HG03442 (cell line): ENCODE data around the gene OR2L2.
"Not testable (repeated sequence)": the region's sequence is repeated elsewhere in the genome, so short reads cannot be mapped to it uniquely, and the experiment has no call there.

Experiments
- ATAC-seq: cut with Tn5 transposase; IDR thresholded peaks from one replicate; pipeline ENCODE4 v1.9.1; 2021; ENCODE audit warnings: mild to moderate bottlenecking, moderate library complexity; ENCODE audit not compliant: unreplicated experiment

The OR2L2 gene, protein sequence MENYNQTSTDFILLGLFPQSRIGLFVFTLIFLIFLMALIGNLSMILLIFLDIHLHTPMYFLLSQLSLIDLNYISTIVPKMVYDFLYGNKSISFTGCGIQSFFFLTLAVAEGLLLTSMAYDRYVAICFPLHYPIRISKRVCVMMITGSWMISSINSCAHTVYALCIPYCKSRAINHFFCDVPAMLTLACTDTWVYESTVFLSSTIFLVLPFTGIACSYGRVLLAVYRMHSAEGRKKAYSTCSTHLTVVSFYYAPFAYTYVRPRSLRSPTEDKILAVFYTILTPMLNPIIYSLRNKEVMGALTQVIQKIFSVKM

DNA sequence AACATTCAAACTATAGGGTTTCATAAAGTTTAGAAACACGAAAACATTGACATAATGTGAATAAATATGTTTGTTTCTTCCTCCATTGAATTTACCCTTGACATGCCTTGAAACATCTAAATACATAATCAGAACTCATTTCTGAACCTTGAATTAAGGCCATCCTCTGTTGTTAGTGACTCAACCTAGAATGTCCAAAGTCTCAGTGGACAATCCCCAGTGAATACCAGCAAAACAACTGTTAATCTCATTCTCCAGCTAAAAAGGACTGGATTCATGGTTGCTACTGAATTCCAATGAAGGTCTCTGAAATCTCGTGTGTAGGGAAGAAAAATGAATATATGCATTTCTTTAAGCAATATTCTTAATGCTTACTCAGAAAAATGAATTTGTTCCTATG, at the start of gene OR2L2:
OR2L2 (plus strand) TSS at position 301 of the 400 bp plus-strand sequence. CDS start 8,198 bp downstream, outside the sequence.
- ATAC-seq: no peak

DNA sequence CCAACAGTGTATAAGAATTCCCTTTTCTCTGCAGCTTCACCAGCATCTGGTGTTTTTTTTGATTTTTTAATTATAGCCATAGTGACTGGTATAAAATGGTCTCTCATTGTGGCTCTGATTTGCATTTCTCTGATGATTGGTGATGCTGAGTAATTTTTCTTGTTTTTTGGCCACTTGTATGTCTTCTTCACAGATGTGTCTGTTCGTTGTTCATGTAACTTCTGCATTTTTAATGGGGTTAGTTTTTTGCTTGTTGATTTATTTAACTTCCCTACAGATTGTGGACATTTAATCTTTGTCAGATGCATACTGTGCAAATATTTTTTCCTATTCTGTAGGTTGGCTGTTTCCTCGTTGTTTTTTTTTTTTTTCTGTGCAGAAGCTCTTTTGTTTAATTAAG, 36.9 kb upstream of the OR2L2 start:
- no peak for ATAC-seq

DNA sequence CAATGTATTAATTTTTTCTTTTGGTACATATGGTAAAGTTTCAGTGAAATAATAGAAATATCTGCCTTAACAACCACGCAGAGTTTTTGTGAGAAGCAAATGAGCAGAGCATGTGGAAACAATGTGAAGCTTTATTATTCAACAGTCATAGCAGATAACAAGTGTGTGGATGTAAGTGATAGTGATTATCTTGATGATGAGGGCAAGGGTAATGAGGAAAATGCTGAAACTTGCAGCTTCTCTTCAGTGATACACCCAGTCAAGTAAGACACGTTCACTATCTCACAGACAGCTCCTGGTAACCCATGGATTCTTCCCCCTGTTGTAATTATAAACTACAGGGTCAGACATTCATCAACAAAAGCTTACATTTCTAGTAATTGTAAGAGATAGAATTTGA, 31.1 kb upstream of the OR2L2 start:
- no peak for ATAC-seq

DNA sequence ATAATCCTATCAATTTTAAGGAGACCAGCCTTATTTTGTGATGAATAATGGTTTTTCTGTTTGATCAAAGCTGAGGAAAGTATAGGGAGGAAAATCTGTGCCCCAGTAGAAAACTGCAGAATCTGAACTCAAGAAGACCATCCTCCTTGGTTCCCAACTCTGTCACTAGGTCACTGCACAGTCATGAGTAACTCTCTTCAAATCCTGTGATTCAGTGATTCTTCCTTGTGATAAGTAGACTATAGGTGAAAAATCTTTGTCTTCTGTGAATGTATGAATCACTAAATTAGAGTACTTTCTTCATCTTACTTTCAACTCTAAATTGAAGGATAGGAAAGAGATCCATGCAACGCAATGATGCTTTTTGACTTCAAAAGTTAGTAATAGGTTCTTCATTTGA, 29.7 kb upstream of the OR2L2 start:
- ATAC-seq: no peak

DNA sequence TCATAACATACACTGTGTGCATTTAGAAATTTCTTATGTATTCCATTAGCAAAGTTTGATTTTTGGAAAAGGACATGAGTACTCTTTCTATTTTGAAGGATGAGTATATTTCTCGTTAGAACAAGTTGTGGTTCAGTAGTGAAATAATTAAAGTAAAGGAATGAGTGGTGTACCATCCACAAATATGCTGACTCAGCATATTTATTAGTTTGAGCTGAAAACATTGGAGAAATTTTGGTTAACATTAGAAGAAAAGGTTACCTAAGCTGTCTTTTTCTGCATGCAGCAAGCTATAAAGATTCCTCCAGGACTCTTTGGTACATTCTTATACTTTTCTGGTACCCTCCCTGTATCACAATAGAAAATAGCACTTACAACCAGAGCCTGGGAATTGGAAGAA, 22.1 kb upstream of the OR2L2 start:
- ATAC-seq: no peak

DNA sequence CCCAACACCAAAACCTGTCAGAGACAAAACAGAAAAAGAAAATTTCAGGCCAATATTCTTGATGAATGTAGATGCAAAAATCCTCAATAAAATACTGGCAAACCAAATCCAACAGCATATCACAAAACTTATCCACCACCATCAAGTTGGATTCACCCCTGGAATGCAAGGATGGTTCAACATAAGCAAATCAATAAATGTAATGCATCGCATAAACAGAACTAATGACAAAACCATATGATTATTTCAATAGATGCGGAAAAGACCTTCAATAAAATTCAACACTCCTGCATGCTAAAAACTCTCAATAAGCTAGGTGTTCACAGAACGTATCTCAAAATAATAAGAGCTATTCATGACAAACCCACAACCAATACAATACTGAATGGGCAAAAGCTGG, 20.2 kb upstream of the OR2L2 start:
- ATAC-seq: no peak

DNA sequence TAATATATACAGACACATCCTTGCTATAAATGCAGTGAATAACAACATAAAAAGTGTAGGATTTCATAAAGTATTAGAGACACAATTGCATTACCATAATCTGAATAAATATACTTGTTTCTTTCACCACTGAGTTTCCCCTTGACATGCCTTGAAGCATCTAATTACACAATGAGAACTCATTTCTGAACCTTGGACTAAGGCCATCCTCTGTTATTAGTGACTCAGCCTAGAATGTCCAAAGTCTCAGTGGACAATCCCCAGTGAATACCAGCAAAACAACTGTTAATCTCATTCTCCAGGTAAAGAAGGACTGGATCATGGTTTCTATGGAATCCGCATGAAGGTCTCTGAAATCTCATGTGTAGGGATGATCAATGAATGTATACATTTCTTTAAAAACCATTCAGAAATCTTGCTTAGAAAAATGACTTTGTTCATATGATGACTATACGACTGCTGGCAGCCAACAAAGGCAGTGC, 16.6 kb upstream of the OR2L2 start, which contains the start of gene OR2L5:
OR2L5 (plus strand) TSS at position 432 of the 482 bp plus-strand sequence. CDS start 8,288 bp downstream, outside the sequence.
- ATAC-seq: no peak

DNA sequence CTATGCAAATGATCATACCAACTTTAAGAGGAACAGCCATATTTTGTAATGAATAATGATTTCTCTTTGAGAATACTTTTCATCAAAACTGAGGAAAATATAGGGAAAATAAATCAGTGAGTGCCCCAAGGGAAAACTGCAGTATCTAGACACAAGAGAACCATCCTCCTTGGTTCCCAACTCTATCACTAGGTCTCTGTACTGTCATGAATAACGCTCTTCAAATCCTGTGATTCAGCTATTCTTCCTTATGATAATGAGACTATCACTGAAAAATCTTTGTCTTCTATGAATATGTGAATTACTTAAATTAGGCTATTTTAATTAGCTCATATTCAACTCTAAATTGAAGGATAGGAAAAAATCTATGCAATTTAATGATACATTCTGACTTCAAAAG, 14.1 kb upstream of the OR2L2 start:
- ATAC-seq: no peak

DNA sequence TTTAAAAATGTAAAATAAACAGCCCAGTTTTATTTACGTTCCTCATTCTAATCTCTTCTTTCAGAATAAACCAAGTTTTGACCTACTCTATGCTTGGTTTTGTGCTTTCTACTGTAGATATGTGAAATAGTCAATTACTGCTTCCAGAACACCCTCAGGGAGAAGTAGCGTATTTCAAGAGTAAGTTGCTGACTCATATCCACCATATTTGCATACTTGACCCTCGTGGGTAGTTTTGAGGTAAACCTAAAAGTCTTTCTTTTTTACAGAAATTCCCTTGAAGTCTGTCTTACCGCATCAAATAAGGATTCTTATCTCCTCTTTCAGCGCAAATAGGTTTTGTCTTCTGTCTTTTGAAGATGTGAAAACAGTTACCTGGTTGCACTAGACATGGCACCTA, 15.3 kb downstream of the OR2L2 start:
- peak; percentile 81 for ATAC-seq

DNA sequence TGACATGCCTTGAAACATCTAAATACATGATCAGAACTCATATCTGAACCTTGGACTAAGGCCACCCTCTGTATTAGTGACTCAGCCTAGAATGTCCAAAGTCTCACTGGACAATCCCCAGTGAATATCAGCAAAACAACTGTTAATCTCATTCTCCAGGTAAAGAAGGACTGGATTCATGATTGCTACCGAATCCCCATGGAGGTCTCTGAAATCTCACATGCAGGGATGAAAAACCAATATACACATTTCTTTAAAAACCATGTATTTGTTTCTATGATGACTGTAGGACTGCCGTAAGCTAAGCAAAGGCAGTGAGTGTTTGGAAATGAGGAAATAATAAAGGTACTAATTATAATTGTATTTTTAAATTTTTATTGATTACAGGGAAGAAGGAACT, 16.7 kb downstream of the OR2L2 start, which contains the start of gene OR2L3:
OR2L3 (plus strand) TSS at position 301 of the 400 bp plus-strand sequence. CDS start 13,846 bp downstream, outside the sequence.
- no peak for ATAC-seq

DNA sequence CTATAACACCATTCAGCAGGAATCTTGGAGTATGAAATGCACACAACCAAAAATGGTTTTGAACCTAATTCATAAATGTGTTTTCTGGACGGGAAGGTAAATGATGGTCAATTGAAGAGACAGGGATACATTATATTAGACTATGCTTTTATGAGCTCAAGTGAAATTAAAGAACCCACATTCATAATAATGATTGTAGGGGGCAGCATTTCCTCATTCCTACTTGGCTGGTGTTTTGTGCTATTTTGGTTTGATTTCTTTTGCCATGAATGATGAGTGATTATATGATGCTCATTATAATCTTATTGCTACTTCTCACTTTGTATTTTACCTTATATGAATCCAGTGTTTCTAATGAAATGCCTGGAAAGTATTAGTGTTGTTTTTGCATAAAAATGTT, 17.1 kb downstream of the OR2L2 start:
- ATAC-seq: no peak

DNA sequence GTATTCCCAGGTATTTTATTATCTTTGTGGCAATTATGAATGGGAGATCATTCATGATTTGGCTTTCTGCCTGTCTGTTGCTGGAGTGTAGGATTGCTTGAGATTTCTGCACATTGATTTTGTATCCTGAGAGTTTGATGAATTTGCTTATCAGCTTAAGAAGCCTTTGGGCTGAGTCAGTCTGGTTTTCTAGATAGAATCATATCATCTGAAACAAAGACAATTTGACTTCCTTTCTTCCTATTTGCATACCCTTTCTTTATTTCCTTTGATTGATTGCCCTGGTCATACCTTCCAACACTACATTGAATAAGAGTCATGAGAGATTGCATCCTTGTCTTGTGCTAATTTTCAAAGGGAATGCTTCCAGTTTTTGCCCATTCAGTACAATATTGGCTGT, 24.8 kb downstream of the OR2L2 start:
- no peak for ATAC-seq

DNA sequence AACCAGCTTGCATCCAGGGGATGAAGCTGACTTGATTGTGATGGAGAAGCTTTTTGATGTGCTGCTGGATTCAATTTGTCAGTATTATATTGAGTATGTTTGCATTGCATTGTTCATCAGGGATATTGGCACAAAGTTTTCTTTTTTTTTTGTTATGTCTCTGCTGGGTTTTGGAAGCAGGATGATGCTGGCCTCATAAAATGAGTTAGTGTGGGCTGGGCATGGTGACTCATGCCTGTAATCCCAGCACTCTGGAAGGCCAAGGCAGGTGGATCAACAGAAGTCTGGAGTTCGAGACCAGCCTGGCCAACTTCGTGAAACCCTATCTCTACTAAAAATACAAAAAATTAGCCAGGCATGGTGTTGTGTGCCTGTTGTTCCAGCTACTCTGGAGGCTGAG, 25.4 kb downstream of the OR2L2 start:
- ATAC-seq: no peak

DNA sequence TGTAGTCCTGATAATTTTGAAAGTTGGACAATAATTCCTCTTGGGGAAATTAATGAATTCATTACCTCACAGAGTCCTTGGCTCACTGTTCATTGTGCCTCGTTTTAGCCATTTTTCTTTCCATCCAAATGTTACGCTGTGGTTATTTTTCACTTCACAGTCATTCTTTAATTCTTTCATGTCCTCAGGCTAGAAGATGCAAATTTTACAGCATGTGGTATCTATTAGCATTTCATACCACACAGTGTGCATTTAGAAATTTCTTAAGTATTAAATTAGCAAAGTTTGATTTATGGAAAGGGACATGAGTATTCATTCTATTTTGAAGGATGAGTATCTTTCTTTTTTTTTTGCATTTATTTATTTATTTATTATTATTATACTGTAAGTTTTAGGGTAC, 35.2 kb downstream of the OR2L2 start:
- ATAC-seq: no peak

DNA sequence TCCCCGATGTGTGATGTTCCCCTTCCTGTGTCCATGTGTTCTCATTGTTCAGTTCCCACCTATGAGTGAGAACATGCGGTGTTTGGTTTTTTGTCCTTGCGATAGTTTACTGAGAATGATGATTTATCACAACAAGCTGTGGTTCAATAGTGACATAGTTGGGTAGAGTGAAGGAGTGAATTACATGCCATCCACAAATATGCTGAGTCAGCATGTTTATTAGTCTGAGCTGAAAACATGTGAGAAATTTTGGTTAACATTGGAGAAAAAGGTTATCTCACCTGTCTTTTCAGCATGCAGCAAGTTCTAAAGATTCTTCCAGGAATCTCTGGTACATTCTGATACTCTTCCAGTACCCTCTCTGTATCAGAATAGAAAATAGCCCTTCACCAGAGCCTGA, 35.7 kb downstream of the OR2L2 start:
- ATAC-seq: no peak

DNA sequence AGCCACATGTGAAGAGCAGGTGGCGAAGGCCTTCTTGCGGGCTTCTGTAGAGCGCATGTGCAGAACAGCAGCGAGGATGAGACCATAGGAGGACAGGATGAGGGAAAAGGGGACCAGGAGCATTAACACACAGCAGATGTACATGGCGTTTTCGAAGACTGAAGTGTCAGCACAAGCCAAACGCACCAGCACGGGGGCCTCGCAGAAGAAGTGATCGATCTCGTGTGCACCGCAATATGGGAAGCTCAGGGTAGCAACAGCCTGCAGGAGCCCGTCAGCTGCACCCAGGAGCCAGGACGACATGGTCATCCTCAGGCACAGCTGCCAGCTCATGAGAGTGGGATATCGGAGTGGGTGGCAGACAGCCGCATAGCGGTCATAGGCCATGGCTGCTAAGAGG, 54.0 kb downstream of the OR2L2 start:
- ATAC-seq: not testable (repeated sequence)
